Calu3 (cell line): ENCODE measurements around the gene SERPINI1. TPM values are rescaled to one million over a fixed set of nuclear protein-coding genes. Genes with fewer than 3 reads are reported as not detected.

Source experiments
- BruUV-seq: library from RNA; stranded (reverse); fragments of 400-500 nt; replicated peaks from 2 replicates; lab custom pipeline; 2021; lab: Mats Ljungman, UMichigan
- CTCF ChIA-PET: fragments of 300-600 bp; sonication (Branson Sonifier 250); formaldehyde crosslinking; loops from one replicate; lab custom pipeline; 2022; ENCODE audit warnings: antibody characterized with exemption; lab: Charles Lee
- DNase-seq: peaks from one replicate; pipeline ENCODE4 v3.0.0; 2022
- H3K27ac Mint-ChIP-seq: one replicate; pipeline ENCODE4 v1.8.0; 2022; ENCODE audit warnings: mixed read lengths; ENCODE audit not compliant: unreplicated experiment
- H3K27me3 Mint-ChIP-seq: one replicate; pipeline ENCODE4 v1.8.0; 2022; ENCODE audit warnings: mixed read lengths; ENCODE audit not compliant: unreplicated experiment
- H3K36me3 Mint-ChIP-seq: one replicate; pipeline ENCODE4 v1.8.0; 2022; ENCODE audit warnings: mild to moderate bottlenecking, moderate library complexity, mixed read lengths; ENCODE audit not compliant: insufficient read depth, unreplicated experiment
- H3K4me1 Mint-ChIP-seq: one replicate; pipeline ENCODE4 v1.8.0; 2022; ENCODE audit warnings: mild to moderate bottlenecking, low read depth, mixed read lengths; ENCODE audit not compliant: unreplicated experiment
- H3K4me3 Mint-ChIP-seq: one replicate; pipeline ENCODE4 v1.8.0; 2022; ENCODE audit warnings: mild to moderate bottlenecking, low read depth, moderate library complexity, mixed read lengths; ENCODE audit not compliant: unreplicated experiment
- H3K9me3 Mint-ChIP-seq: one replicate; pipeline ENCODE4 v1.8.0; 2022; ENCODE audit warnings: low read depth, mixed read lengths; ENCODE audit not compliant: unreplicated experiment
- CTCF ChIP-seq: fragments of 200-600 bp; IDR thresholded peaks from one replicate; pipeline ENCODE4 v1.8.0; 2022; ENCODE audit warnings: antibody characterized with exemption; ENCODE audit not compliant: unreplicated experiment
- intact Hi-C: fragments of 100-400 bp; cut with micrococcal nuclease; formaldehyde crosslinking; loops from one replicate; pipeline ENCODE4 v1.10.0; 2022; ENCODE audit not compliant: unreplicated experiment
- total RNA-seq: library from RNA; stranded (reverse); gene quantifications from 2 replicates; pipeline ENCODE4 v1.2.3, GENCODE V29; 2022

SERPINI1 gene
- total RNA-seq, 1 experiment from 2014 or later, result 1.9 TPM

DNA sequence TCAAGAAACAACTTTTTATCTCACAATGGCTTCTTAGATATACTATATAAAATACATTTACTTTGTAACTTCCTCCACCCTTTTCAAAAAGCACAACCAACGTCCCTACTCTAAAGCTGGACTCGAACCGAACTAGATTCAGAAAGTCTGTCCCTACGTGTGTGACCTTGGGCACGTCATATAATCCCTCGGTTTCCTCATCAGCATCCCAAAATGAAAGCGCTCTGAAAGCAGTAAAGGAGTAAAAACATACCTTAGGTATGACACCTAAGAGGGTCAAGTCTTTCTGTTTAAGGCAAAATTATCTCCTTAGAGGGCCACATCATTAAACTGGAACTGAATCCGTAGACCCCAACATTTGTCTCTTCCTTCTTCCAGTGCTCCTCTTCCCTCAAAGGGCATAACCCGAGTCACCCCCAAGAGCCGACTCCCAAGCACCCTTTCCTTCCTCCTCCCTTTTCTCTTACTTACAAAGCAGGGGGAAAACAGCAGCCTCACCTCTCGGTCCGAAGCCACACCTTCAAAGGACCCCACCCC, 1.5 kb upstream of the SERPINI1 start:
- intact Hi-C loops, result loop anchor here (5.0 to 10.0 kb wide), 2 partner anchors 37 to 361 kb away; partner anchors contain the start of gene GOLIM4
- Mint-ChIP-seq H3K4me3 (no peak overlapping the region), H3K9me3 (no peaks in the 10 kb centered on the region), H3K27ac (no peak overlapping the region), H3K4me1 (peaks cover 33% of the 10 kb centered on the region), H3K36me3 (no peaks in the 10 kb centered on the region), H3K27me3 (no peaks in the 10 kb centered on the region)
- DNase-seq, result peak; percentile 7
- no peak for TF ChIP-seq CTCF
- TSS peak; percentile 41 for BruUV-seq
- CTCF ChIA-PET, result interaction anchor here (2.0 kb wide), 1 partner anchor 354 kb away, joined by 9 read pairs; the partner anchor contains the start of gene ZBBX

- H3K4me3 Mint-ChIP-seq, result no peak within 1 kb of the TSS
- H3K27me3 Mint-ChIP-seq, result no peaks in the 10 kb centered on the region
- no TSS peak for BruUV-seq
- DNase-seq, result peak; percentile 99
- peaks cover 27% of the 10 kb centered on the region for H3K4me1 Mint-ChIP-seq
- H3K27ac Mint-ChIP-seq, result no peak within 1 kb of the TSS
- no peaks in the 10 kb centered on the region for H3K36me3 Mint-ChIP-seq
- intact Hi-C loops, result loop anchor here (5.0 to 10.0 kb wide), 2 partner anchors 37 to 360 kb away; partner anchors contain the start of gene GOLIM4
- CTCF ChIA-PET, result interaction anchor here (0.6 to 2.0 kb wide), 7 partner anchors 10 to 477 kb away, joined by 3 to 13 read pairs (median 5); partner anchors contain the start of gene ZBBX
- no peak for TF ChIP-seq CTCF
- H3K9me3 Mint-ChIP-seq, result no peaks in the 10 kb centered on the region
These were observed 856 bp upstream of the SERPINI1 start, which contains the start of gene PDCD10 for GRCh38 chr3:167734498-167735232. PDCD10 (minus strand) TSS chr3:167734892; CDS start chr3:167720157, 14,735 bp downstream.

- peaks cover 26% of the 10 kb centered on the region for H3K4me1 Mint-ChIP-seq
- no peak overlapping the region for H3K27ac Mint-ChIP-seq
- no TSS peak for BruUV-seq
- no peaks in the 10 kb centered on the region for H3K27me3 Mint-ChIP-seq
- DNase-seq, result no peak
- H3K4me3 Mint-ChIP-seq, result no peak overlapping the region
- intact Hi-C loops, result loop anchor here (10.0 kb wide), 1 partner anchor 358 kb away; the partner anchor contains the start of gene GOLIM4
- H3K36me3 Mint-ChIP-seq, result no peaks in the 10 kb centered on the region
- no peaks in the 10 kb centered on the region for H3K9me3 Mint-ChIP-seq
- no peak for TF ChIP-seq CTCF
- CTCF ChIA-PET, result interaction anchor here (1.0 to 2.0 kb wide), 5 partner anchors 11 to 356 kb away, joined by 3 to 13 read pairs (median 6); partner anchors contain the start of gene ZBBX
These were observed 805 bp downstream of the SERPINI1 start for GRCh38 chr3:167736264-167736787.

DNA sequence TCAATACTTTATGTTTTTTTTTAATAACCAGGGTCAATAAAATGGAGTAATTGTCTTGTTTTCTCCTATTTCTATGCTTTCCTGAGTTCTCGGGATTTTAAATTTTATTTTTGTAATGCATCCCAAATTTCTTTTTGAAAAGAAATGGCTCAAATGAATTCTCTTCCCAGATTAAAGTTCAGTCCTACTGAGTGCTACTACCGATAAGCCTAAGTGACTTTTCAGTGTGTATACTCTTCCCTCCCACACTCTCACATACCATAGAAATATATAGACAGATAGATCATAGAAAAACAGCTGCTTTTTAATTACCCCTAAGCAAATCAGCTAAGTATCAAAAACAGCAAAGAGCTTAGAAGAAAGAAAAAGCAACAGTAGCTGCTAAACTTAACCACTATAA, 1.5 kb downstream of the SERPINI1 start:
- CTCF ChIA-PET, result no interaction called here
- DNase-seq, result no peak
- H3K27me3 Mint-ChIP-seq, result no peaks in the 10 kb centered on the region
- no peak for TF ChIP-seq CTCF
- H3K4me1 Mint-ChIP-seq, result peaks cover 19% of the 10 kb centered on the region
- no peak overlapping the region for H3K27ac Mint-ChIP-seq
- H3K4me3 Mint-ChIP-seq, result no peak overlapping the region
- intact Hi-C loops, result loop anchor here (10.0 kb wide), 1 partner anchor 358 kb away; the partner anchor contains the start of gene GOLIM4
- no peaks in the 10 kb centered on the region for H3K36me3 Mint-ChIP-seq
- no TSS peak for BruUV-seq
- H3K9me3 Mint-ChIP-seq, result no peaks in the 10 kb centered on the region
